Tibial nerve (tissue), 4 donors: ENCODE results near the gene FAT1. TPM values are rescaled to one million over a fixed set of nuclear protein-coding genes. Genes with fewer than 3 reads are reported as not detected.

Experiments used
- DNase-seq, 2 donors: peaks; one replicate each; pipeline ENCODE4 v3.0.0-alpha.2; 2019; ENCODE audit warnings: low spot score in 2 of 2
- H3K27ac ChIP-seq, 4 donors: fragments of 200-600 bp; sonication (generic) in 3 of 4; one replicate each; pipeline ENCODE4 v1.5.1; 2017 to 2019; ENCODE audit warnings: mild to moderate bottlenecking in 1 of 4
- H3K27me3 ChIP-seq, 2 donors: fragments of 200-600 bp; sonication (generic) in 1 of 2; one replicate each; pipeline versions ENCODE4 v1.5.1 to v1.6.0; 2017 to 2019
- H3K36me3 ChIP-seq, 3 donors: fragments of 200-600 bp; sonication (generic); one replicate each; pipeline ENCODE4 v1.5.1; 2018 to 2019
- H3K4me1 ChIP-seq, 4 donors: fragments of 200-600 bp; sonication (generic) in 3 of 4; one replicate each; pipeline ENCODE4 v1.5.1; 2017 to 2019
- H3K4me3 ChIP-seq, 4 donors: fragments of 200-600 bp; sonication (generic) in 3 of 4; one replicate each; pipeline ENCODE4 v1.5.1; 2017 to 2019; ENCODE audit warnings: mild to moderate bottlenecking in 1 of 4, moderate library complexity in 1 of 4
- H3K9me3 ChIP-seq, 4 donors: fragments of 200-600 bp; sonication (generic) in 3 of 4; one replicate each; pipeline ENCODE4 v1.5.1; 2017 to 2019
- CTCF ChIP-seq, 5 experiments: fragments of 200-600 bp in 3 of 5; fragments of 450-650 bp in 2 of 5; sonication (generic) in 3 of 5; IDR thresholded peaks; one replicate each; pipeline ENCODE4 v1.5.1; 2016 to 2019; ENCODE audit warnings: antibody characterized with exemption in 5 of 5, mild to moderate bottlenecking in 3 of 5, moderate library complexity in 2 of 5
- EP300 ChIP-seq, 2 donors: sonication (generic); formaldehyde crosslinking; IDR thresholded peaks; one replicate each; pipeline ENCODE4 v1.6.1; 2017; ENCODE audit warnings: antibody characterized with exemption in 2 of 2, mild to moderate bottlenecking in 1 of 2
- POLR2A ChIP-seq, 2 donors: fragments of 450-650 bp; IDR thresholded peaks; one replicate each; pipeline ENCODE4 v1.6.1; 2017; ENCODE audit warnings: antibody characterized with exemption in 2 of 2, mild to moderate bottlenecking in 2 of 2, moderate library complexity in 2 of 2
- WGBS, 2 donors: methylation state at CpG; one replicate each; pipeline ENCODE4 v1.1.5; 2018; 5-methylcytosine and 5-hydroxymethylcytosine counted together
- total RNA-seq, 4 donors: library from RNA; depleted of rRNA; stranded (reverse); fragments of >200 nt; gene quantifications; one replicate each; pipeline ENCODE4 v1.1.0, GENCODE V29; 2016

The FAT1 gene
- total RNA-seq, 4 donors from 2014 or later, result 85.2 to 119 (median 91.6) TPM

DNA sequence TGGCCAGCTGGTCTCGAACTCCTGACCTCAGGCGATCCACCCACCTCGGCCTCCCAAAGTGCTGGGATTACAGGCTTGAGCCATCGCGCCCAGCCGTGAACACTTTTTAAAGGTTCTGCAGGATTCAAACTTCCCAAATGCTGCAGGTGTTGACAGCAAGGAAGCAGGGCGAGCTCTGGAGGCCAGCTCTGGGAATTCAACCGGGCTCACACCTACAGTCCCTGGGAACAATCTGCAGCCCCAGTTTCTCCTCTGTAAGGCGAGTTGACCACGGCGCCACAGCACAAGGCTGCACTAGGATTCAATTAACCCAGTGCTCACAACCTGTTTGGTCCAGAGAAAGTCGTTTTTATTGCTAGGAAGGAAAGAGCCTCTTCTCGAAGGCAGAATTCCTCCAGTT lies 169.9 kb downstream of the FAT1 start:
- TF ChIP-seq CTCF (IDR thresholded peaks at IDR 0.05) (no peak), POLR2A (IDR thresholded peaks at IDR 0.05) (no peak), EP300 (IDR thresholded peaks at IDR 0.05) (no peak)
- no peak for DNase-seq
- Histone ChIP-seq H3K36me3 (no peaks in the 10 kb centered on the region), H3K4me3 (no peak overlapping the region), H3K27ac (no peak overlapping the region), H3K27me3 (peaks cover 0 to 61% of the 10 kb centered on the region in 2 donors), H3K4me1 (peaks cover 0 to 16% (median 2%) of the 10 kb centered on the region in 4 donors), H3K9me3 (no peaks in the 10 kb centered on the region)
- 68 to 74% methylated on average over 13 of the region's 13 CpGs for WGBS, 2 donors

DNA sequence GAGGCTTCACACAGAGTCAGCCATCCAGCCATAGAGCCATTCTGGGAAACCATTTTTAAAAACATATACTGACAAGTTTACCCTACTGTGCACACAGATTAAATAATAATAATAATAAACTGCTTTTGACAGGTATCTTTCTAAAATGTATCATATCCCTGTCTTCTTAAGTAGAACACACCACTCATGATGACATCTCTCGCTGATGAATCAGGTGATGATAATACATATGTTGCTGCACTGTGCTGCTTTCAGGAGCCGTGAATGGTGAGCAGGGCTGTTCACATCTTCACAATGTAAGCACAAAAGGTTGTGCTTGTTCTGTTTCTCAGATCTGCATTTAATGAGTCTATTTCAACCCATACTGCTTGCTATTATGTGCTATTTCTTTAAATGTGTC lies 171.8 kb downstream of the FAT1 start:
- peaks cover 0 to 64% of the 10 kb centered on the region in 2 donors for H3K27me3 ChIP-seq

GRCh38 chr4:186545436-186545835 lies 178.2 kb downstream of the FAT1 start:
- 69 to 78% methylated on average over 7 of the region's 7 CpGs for WGBS, 2 donors
- peaks cover 0 to 6% (median 0%) of the 10 kb centered on the region in 4 donors for H3K9me3 ChIP-seq

More for the DNA sequence above, 171.8 kb downstream of the FAT1 start:
- no peak for DNase-seq
- Histone ChIP-seq H3K9me3 (no peaks in the 10 kb centered on the region), H3K4me1 (peaks cover 0 to 16% (median 2%) of the 10 kb centered on the region in 4 donors), H3K4me3 (no peak overlapping the region), H3K36me3 (no peaks in the 10 kb centered on the region), H3K27ac (no peak overlapping the region)
- TF ChIP-seq EP300 (IDR thresholded peaks at IDR 0.05) (no peak), POLR2A (IDR thresholded peaks at IDR 0.05) (no peak), CTCF (IDR thresholded peaks at IDR 0.05) (no peak)
- 92 to 98% methylated on average over 2 of the region's 2 CpGs for WGBS, 2 donors

DNA sequence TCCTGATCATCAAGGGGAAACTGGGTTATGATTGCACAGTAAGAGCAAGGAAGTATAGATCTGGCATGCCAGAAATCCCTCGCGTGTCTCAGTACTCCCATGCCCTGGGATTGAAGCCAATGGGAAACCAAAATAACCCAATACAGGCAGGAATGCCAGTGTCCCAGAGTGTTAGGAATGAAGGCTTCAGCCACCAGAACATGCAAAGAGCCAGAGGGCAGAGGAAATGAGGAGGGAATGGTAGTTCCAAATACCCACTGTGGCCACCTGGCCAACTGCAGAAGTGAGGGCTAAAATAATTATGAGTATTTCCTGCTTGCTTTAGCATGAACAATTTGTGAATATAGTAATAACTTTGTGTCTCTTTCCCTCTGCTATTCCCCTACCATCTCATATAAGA lies 180.4 kb downstream of the FAT1 start:
- no peak for DNase-seq
- TF ChIP-seq POLR2A (IDR thresholded peaks at IDR 0.05) (no peak), CTCF (IDR thresholded peaks at IDR 0.05) (no peak), EP300 (IDR thresholded peaks at IDR 0.05) (no peak)
- Histone ChIP-seq H3K9me3 (peaks cover 0 to 14% (median 0%) of the 10 kb centered on the region in 4 donors), H3K27me3 (no peaks in the 10 kb centered on the region), H3K4me1 (no peaks in the 10 kb centered on the region), H3K36me3 (no peaks in the 10 kb centered on the region), H3K27ac (no peak overlapping the region), H3K4me3 (no peak overlapping the region)
- 90 to 100% methylated on average over 2 of the region's 2 CpGs for WGBS, 2 donors

More at GRCh38 chr4:186545436-186545835, 178.2 kb downstream of the FAT1 start:
- H3K27ac ChIP-seq, result no peak overlapping the region
- DNase-seq, result no peak
- H3K4me1 ChIP-seq, result no peaks in the 10 kb centered on the region
- peaks cover 0 to 15% of the 10 kb centered on the region in 2 donors for H3K27me3 ChIP-seq
- no peaks in the 10 kb centered on the region for H3K36me3 ChIP-seq
- no peak overlapping the region for H3K4me3 ChIP-seq
- TF ChIP-seq POLR2A (IDR thresholded peaks at IDR 0.05), result no peak
- TF ChIP-seq EP300 (IDR thresholded peaks at IDR 0.05), result no peak
- TF ChIP-seq CTCF (IDR thresholded peaks at IDR 0.05), result no peak

GRCh38 chr4:186541801-186542200 lies 181.9 kb downstream of the FAT1 start:
- Histone ChIP-seq H3K27me3 (no peaks in the 10 kb centered on the region), H3K4me3 (no peak overlapping the region), H3K9me3 (peaks cover 0 to 15% (median 0%) of the 10 kb centered on the region in 4 donors), H3K27ac (no peak overlapping the region), H3K4me1 (no peaks in the 10 kb centered on the region), H3K36me3 (no peaks in the 10 kb centered on the region)
- WGBS, 2 donors, result 90 to 97% methylated on average over 4 of the region's 4 CpGs
- DNase-seq, result no peak
- TF ChIP-seq CTCF (IDR thresholded peaks at IDR 0.05), result no peak
- TF ChIP-seq EP300 (IDR thresholded peaks at IDR 0.05), result no peak
- no peak for TF ChIP-seq POLR2A (IDR thresholded peaks at IDR 0.05)
